CD14-positive monocyte (primary cell): ENCODE results near the gene IRAK1. TPM values are rescaled to one million over a fixed set of nuclear protein-coding genes. Genes with fewer than 3 reads are reported as not detected.

Experiments used
- DNase-seq, 3 donors: peaks; one replicate each; pipeline ENCODE4 v3.0.0-alpha.2; 2011 to 2022
- H2AFZ ChIP-seq: 2 replicates; pipeline ENCODE4 v1.6.0; 2012; ENCODE audit warnings: mild to moderate bottlenecking, low read depth, low read length, inconsistent platforms; ENCODE audit not compliant: insufficient read depth, poor library complexity, severe bottlenecking
- H3K27ac ChIP-seq, 2 donors: 1 replicate in 1 of 2; 2 replicates in 1 of 2; pipeline ENCODE4 v1.5.1; 2012 to 2013; ENCODE audit warnings: low read length in 2 of 2, control low read depth in 1 of 2, inconsistent platforms in 1 of 2, low read depth in 1 of 2, mild to moderate bottlenecking in 1 of 2
- H3K27me3 ChIP-seq, 2 donors: one replicate each; pipeline versions ENCODE4 v1.6.0 to v1.6.1; 2011 to 2013; ENCODE audit warnings: low read length in 2 of 2; ENCODE audit not compliant: control insufficient read depth in 2 of 2, insufficient read depth in 2 of 2
- H3K36me3 ChIP-seq, 2 donors: replicated peaks in 1 of 2; 1 replicate in 1 of 2; 2 replicates in 1 of 2; pipeline versions ENCODE4 v1.5.1 to v1.6.1; 2012 to 2013; ENCODE audit warnings: low read length in 2 of 2, control low read depth in 1 of 2, inconsistent platforms in 1 of 2, mild to moderate bottlenecking in 1 of 2; ENCODE audit not compliant: insufficient read depth in 2 of 2, control insufficient read depth in 1 of 2
- H3K4me1 ChIP-seq, 2 donors: 1 replicate in 1 of 2; 2 replicates in 1 of 2; pipeline versions ENCODE4 v1.5.1 to v1.6.1; 2012 to 2013; ENCODE audit warnings: low read length in 2 of 2, control low read depth in 1 of 2, inconsistent platforms in 1 of 2, mild to moderate bottlenecking in 1 of 2, moderate library complexity in 1 of 2; ENCODE audit not compliant: insufficient read depth in 2 of 2, control insufficient read depth in 1 of 2
- H3K4me2 ChIP-seq: replicated peaks from 2 replicates; pipeline ENCODE3; 2012; ENCODE audit warnings: low read length, moderate library complexity, mild to moderate bottlenecking; ENCODE audit not compliant: poor library complexity, severe bottlenecking; ENCODE audit errors: extremely low read depth
- H3K4me3 ChIP-seq, 3 experiments: fragments of 200-600 bp in 1 of 3; sonication (generic) in 1 of 3; replicated peaks in 1 of 3; 1 replicate in 2 of 3; 2 replicates in 1 of 3; pipeline ENCODE4 v1.5.1; 2011 to 2013; ENCODE audit warnings: low read length in 3 of 3, mild to moderate bottlenecking in 3 of 3, control low read depth in 2 of 3, low read depth in 2 of 3, inconsistent platforms in 1 of 3, moderate library complexity in 1 of 3
- H3K79me2 ChIP-seq: 2 replicates; pipeline ENCODE4 v1.6.0; 2012; ENCODE audit warnings: mild to moderate bottlenecking, control low read depth, inconsistent platforms, low read length, moderate library complexity; ENCODE audit not compliant: insufficient read depth
- H3K9ac ChIP-seq: 2 replicates; pipeline ENCODE4 v1.6.0; 2017; ENCODE audit warnings: low read length, mild to moderate bottlenecking; ENCODE audit not compliant: insufficient read depth, poor library complexity, severe bottlenecking
- H3K9me3 ChIP-seq, 2 donors: replicated peaks in 1 of 2; 1 replicate in 1 of 2; 2 replicates in 1 of 2; pipeline versions ENCODE4 v1.5.1 to v1.6.1; 2012 to 2013; ENCODE audit warnings: low read length in 2 of 2, control low read depth in 1 of 2; ENCODE audit not compliant: control insufficient read depth in 1 of 2, insufficient read depth in 1 of 2
- H4K20me1 ChIP-seq: 2 replicates; pipeline ENCODE4 v1.6.0; 2012; ENCODE audit warnings: mild to moderate bottlenecking, low read length, control low read depth, moderate library complexity; ENCODE audit not compliant: insufficient read depth
- H3K27ac Mint-ChIP-seq, 7 donors: one replicate each; pipeline ENCODE4 v1.8.0; 2020; ENCODE audit warnings: mild to moderate bottlenecking in 7 of 7, mixed read lengths in 7 of 7, moderate library complexity in 6 of 7, inconsistent platforms in 2 of 7
- H3K27me3 Mint-ChIP-seq, 3 donors: one replicate each; pipeline ENCODE4 v1.8.0; 2021 to 2022; ENCODE audit warnings: low read depth in 3 of 3, mild to moderate bottlenecking in 3 of 3, mixed read lengths in 3 of 3, moderate library complexity in 3 of 3, inconsistent platforms in 1 of 3
- H3K36me3 Mint-ChIP-seq, 2 donors: one replicate each; pipeline ENCODE4 v1.8.0; 2020; ENCODE audit warnings: mixed read lengths in 2 of 2, inconsistent platforms in 1 of 2, mild to moderate bottlenecking in 1 of 2
- H3K4me1 Mint-ChIP-seq: one replicate; pipeline ENCODE4 v1.8.0; 2020; ENCODE audit warnings: mild to moderate bottlenecking, mixed read lengths
- H3K4me3 Mint-ChIP-seq, 2 donors: one replicate each; pipeline ENCODE4 v1.8.0; 2020; ENCODE audit warnings: mild to moderate bottlenecking in 2 of 2, mixed read lengths in 2 of 2, moderate library complexity in 1 of 2
- H3K9me3 Mint-ChIP-seq, 7 donors: one replicate each; pipeline ENCODE4 v1.8.0; 2020 to 2022; ENCODE audit warnings: mixed read lengths in 7 of 7, mild to moderate bottlenecking in 6 of 7, moderate library complexity in 6 of 7, inconsistent platforms in 2 of 7
- CTCF ChIP-seq: fragments of 200-600 bp; IDR thresholded peaks from one replicate; pipeline ENCODE4 v1.8.0; 2022; ENCODE audit warnings: antibody characterized with exemption, mild to moderate bottlenecking
- WGBS: methylation state at CpG from one replicate; pipeline ENCODE4 v1.1.5; 2013; ENCODE audit warnings: missing lambda C conversion rate; ENCODE audit not compliant: insufficient coverage; 5-methylcytosine and 5-hydroxymethylcytosine counted together
- intact Hi-C, 2 donors: fragments of 100-400 bp; cut with micrococcal nuclease; formaldehyde crosslinking; loops; one replicate each; pipeline versions ENCODE4 v1.15.0 to v1.15.1; 2023
- polyA plus RNA-seq, 3 donors: library from polyadenylated mRNA; depleted of rRNA in 1 of 3; unstranded in 2 of 3; stranded (reverse) in 1 of 3; fragments of 300-500 nt in 2 of 3; fragments of >200 nt in 1 of 3; fragmentation: Illumina TruSeq in 2 of 3; gene quantifications; 1 replicate in 2 of 3; 2 replicates in 1 of 3; pipeline ENCODE4 v1.2.3, GENCODE V29; 2012 to 2021

Gene IRAK1
- polyA plus RNA-seq, 3 donors, result 47.8 to 109 (median 49.5) TPM

DNA sequence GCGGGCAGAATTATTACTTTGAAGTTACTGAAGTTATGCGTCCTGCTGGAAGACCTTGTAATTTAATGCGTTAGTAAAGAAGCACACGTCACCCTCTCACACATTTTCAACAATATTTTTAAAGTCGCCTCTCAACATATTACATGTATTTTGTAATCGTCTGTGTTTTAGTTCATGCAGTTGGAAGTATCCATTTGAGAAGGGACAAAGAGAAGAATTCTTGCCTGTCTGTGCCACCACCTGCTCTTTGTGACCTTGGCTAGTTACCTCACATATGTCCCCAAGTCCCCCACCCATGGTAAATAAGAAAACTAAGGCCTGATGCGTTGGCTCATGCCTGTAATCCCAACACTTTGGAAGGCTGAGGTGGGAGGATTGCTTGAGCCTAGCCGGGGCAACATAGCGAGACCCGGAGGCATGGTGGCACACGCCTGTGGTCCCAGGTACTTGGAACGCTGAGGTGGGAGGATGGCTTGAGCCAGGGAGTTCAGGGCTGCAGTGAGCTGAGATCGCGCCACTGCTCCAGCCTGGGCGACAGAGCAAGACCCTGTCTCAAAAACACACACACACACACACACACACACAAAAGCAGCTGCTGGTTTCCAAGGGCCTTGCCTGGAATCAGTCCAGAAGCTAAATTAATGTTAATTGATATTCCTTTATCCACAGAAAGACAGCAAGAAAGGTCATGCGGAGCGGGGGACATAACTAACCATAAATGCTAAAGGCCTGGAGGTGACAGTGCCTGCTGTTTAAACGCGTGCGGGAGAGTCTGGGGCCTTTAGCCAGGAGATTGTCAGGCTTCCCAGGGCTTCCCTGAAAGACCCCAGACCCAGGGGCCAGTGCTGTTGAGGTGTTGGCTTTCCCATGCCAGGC lies 46.3 kb downstream of the IRAK1 start:
- DNase-seq, result no peak
- Histone ChIP-seq H3K4me1 (peaks cover 39 to 44% of the 10 kb centered on the region in 2 donors), H3K4me2 (peak overlapping the region; percentile 87), H3K9me3 (no peaks in the 10 kb centered on the region), H3K9ac (peak overlapping the region; percentile 97), H2AFZ (peak overlapping the region; percentile 18), H3K4me3 (peak overlapping the region; percentile 46 to 71 (median 50)), H3K27ac (peak overlapping the region; percentile 99 to 100), H4K20me1 (peaks cover 36% of the 10 kb centered on the region), H3K27me3 (no peaks in the 10 kb centered on the region), H3K79me2 (peaks cover 64% of the 10 kb centered on the region), H3K36me3 (no peaks in the 10 kb centered on the region)
- TF ChIP-seq CTCF, result no peak
- Mint-ChIP-seq H3K4me3 (peak overlapping the region; percentile 75 to 86), H3K9me3 (peaks cover 0 to 18% (median 8%) of the 10 kb centered on the region in 7 donors), H3K27ac (peak overlapping the region; percentile 82 to 99 (median 93)), H3K36me3 (peaks cover 0 to 2% of the 10 kb centered on the region in 2 donors), H3K27me3 (peaks cover 0 to 35% (median 0%) of the 10 kb centered on the region in 3 donors), H3K4me1 (peaks cover 34% of the 10 kb centered on the region)
- WGBS, result no CpG with 5 or more reads among the region's 20 CpGs
- intact Hi-C loops, result loop anchor here (5.0 kb wide), 2 partner anchors 34 to 39 kb away; no protein-coding TSS in a partner anchor

DNA sequence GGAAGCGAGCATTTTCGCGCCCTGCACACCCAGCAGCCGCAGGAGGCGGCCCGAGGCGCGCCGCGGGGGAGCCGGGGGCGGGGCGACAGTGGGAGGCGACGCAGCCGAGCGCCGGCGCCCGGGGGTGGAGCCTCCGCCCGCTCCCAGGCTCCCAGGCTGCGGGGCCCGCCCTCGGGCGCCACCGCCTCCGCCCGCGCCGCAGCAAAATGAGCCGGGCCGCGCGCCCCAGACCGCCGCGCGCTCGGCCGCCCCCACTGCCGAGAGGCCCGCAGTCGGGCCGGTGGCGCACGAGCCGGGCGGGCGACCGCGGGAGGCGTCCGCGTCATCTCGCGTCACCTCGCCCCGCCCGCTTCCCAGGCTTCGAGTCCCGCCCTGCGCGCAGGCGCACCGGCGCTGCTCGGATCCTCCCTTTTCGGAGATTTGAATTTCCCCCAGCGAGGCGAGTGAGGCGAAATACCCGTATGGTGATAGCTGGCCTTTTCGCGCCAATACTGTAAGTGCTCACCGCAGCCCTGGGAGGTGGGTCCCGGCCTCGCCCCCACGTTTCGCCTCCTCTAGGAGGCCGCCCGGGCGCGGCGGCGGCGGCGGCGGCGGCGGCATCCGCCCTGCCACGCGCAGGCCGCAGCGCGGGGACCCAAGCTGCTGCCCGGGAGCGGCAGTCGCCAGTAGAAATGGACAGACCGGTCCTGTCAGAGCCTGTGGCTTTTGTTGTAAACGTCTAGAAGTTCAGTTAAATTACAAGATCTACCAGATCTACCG lies 47.2 kb downstream of the IRAK1 start, which contains the start of gene TMEM187:
Gene TMEM187 (plus strand): TSS at position 387 of the 759 bp plus-strand sequence. CDS start 9,309 bp downstream, outside the sequence.
- peak within 1 kb of the TSS; percentile 97 for H3K9ac ChIP-seq
- peaks cover 72% of the 10 kb centered on the region for H3K79me2 ChIP-seq
- TF ChIP-seq CTCF, result no peak
- H3K36me3 Mint-ChIP-seq, result peaks cover under 1 to 7% of the 10 kb centered on the region in 2 donors
- peaks cover 44% of the 10 kb centered on the region for H4K20me1 ChIP-seq
- H3K27ac Mint-ChIP-seq, result peak within 1 kb of the TSS; percentile 100
- peak within 1 kb of the TSS; percentile 87 for H3K4me2 ChIP-seq
- peaks cover 42% of the 10 kb centered on the region for H3K4me1 Mint-ChIP-seq
- H3K9me3 Mint-ChIP-seq, result peaks cover 0 to 21% (median 8%) of the 10 kb centered on the region in 7 donors
- H3K4me3 Mint-ChIP-seq, result peak within 1 kb of the TSS; percentile 99 to 100
- H3K27ac ChIP-seq, result peak within 1 kb of the TSS; percentile 99 to 100
- peak within 1 kb of the TSS; percentile 90 to 100 (median 99) for H3K4me3 ChIP-seq
- H3K4me1 ChIP-seq, result peaks cover 47 to 52% of the 10 kb centered on the region in 2 donors
- H3K27me3 Mint-ChIP-seq, result peaks cover 0 to 41% (median 0%) of the 10 kb centered on the region in 3 donors
- H3K9me3 ChIP-seq, result no peaks in the 10 kb centered on the region
- peak; percentile 80 to 90 (median 86) for DNase-seq
- WGBS, result under 1% methylated on average over 75 of the region's 103 CpGs
- intact Hi-C loops, result loop anchor here (5.0 kb wide), 2 partner anchors 35 to 40 kb away; no protein-coding TSS in a partner anchor
- no peaks in the 10 kb centered on the region for H3K36me3 ChIP-seq
- no peaks in the 10 kb centered on the region for H3K27me3 ChIP-seq
- peak within 1 kb of the TSS; percentile 84 for H2AFZ ChIP-seq
